MM.1S (cell line): ENCODE results near the gene RHBG.

ENCODE experiments used
- DNase-seq: peaks from one replicate; pipeline ENCODE4 v3.0.0-alpha.2; 2015
- H2AFZ ChIP-seq: fragments of 300-600 bp; sonication (generic); 2 replicates; pipeline ENCODE4 v1.6.0; 2016; ENCODE audit warnings: antibody characterized with exemption, low read length
- H3F3A ChIP-seq: fragments of 300-600 bp; sonication (generic); 2 replicates; pipeline ENCODE4 v1.6.1; 2016; ENCODE audit warnings: mild to moderate bottlenecking, antibody characterized with exemption, low read length, moderate library complexity, mixed read lengths; ENCODE audit not compliant: insufficient read depth
- H3K27ac ChIP-seq: fragments of 300-600 bp; sonication (generic); 2 replicates; pipeline ENCODE4 v1.5.1; 2016; ENCODE audit warnings: mild to moderate bottlenecking, low read length
- H3K27me3 ChIP-seq: fragments of 300-600 bp; sonication (generic); replicated peaks from 2 replicates; pipeline ENCODE4 v1.6.0; 2016; ENCODE audit warnings: low read length; ENCODE audit not compliant: insufficient read depth
- H3K36me3 ChIP-seq: fragments of 300-600 bp; sonication (generic); replicated peaks from 2 replicates; pipeline ENCODE4 v1.6.1; 2016; ENCODE audit warnings: mild to moderate bottlenecking, low read length, mixed read lengths; ENCODE audit not compliant: insufficient read depth
- H3K4me1 ChIP-seq: fragments of 300-600 bp; sonication (generic); 2 replicates; pipeline ENCODE4 v1.6.1; 2016; ENCODE audit warnings: low read length, mixed read lengths
- H3K4me2 ChIP-seq: fragments of 300-600 bp; sonication (generic); 2 replicates; pipeline ENCODE4 v1.6.0; 2016; ENCODE audit warnings: low read depth, low read length
- H3K4me3 ChIP-seq: fragments of 300-600 bp; sonication (generic); 2 replicates; pipeline ENCODE4 v1.5.1; 2016; ENCODE audit warnings: low read length, mixed read lengths
- H3K79me2 ChIP-seq: fragments of 300-600 bp; sonication (generic); 2 replicates; pipeline ENCODE4 v1.6.1; 2016; ENCODE audit warnings: mixed run types, low read length, mixed read lengths
- H3K9ac ChIP-seq: fragments of 300-600 bp; sonication (generic); 2 replicates; pipeline ENCODE4 v1.6.1; 2016; ENCODE audit warnings: low read length, mixed read lengths
- H3K9me2 ChIP-seq: fragments of 300-600 bp; sonication (generic); replicated peaks from 2 replicates; pipeline ENCODE4 v1.6.1; 2016; ENCODE audit warnings: mild to moderate bottlenecking, low read length, mixed read lengths; ENCODE audit not compliant: insufficient read depth
- H3K9me3 ChIP-seq: fragments of 300-600 bp; sonication (generic); replicated peaks from 2 replicates; pipeline ENCODE4 v1.6.1; 2016; ENCODE audit warnings: mild to moderate bottlenecking, low read length, mixed read lengths; ENCODE audit not compliant: insufficient read depth
- H4K20me1 ChIP-seq: fragments of 300-600 bp; sonication (generic); 2 replicates; pipeline ENCODE4 v1.6.1; 2016; ENCODE audit warnings: mild to moderate bottlenecking, low read length, moderate library complexity, mixed read lengths; ENCODE audit not compliant: insufficient read depth
- EZH2 ChIP-seq: fragments of 300-600 bp; sonication (generic); optimal IDR thresholded peaks from 2 replicates; pipeline ENCODE3; 2017; ENCODE audit warnings: low read depth, mild to moderate bottlenecking, antibody characterized with exemption, low read length, mixed read lengths
- EZH2phosphoT487 ChIP-seq: fragments of 300-600 bp; sonication (generic); IDR thresholded peaks from 2 replicates; pipeline ENCODE4 v1.6.1; 2018; ENCODE audit warnings: antibody characterized with exemption, low read length
- TF ChIP-seq, protein P1 (sequence below): fragments of 300-600 bp; sonication (generic); IDR thresholded peaks from 2 replicates; pipeline ENCODE4 v1.5.1; 2016; ENCODE audit warnings: antibody characterized with exemption, low read length, mixed read lengths

The RHBG gene

DNA sequence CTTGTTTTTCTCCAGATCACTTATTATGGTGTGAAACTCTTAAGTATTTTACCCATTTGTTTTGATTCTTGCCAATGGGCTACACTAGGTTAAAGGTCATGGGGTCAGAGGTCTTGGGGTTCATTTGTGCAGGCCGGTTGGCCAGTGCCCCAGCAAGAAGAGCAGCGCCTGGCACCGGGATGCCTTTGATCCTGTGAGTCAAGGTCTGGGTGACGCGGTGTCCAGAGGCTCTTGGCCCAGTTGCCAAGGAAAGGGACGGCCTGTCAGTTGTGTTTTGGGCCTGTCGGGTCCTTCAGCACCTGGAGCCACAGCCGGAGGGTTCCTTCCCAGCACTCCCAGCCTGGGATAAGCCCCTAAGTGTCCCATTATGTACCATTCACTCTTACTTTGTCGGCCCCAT is 25.1 kb downstream of the RHBG start:
- Histone ChIP-seq H3K79me2 (no peaks in the 10 kb centered on the region), H3K36me3 (no peaks in the 10 kb centered on the region), H3K27me3 (peaks cover 40% of the 10 kb centered on the region), H4K20me1 (no peaks in the 10 kb centered on the region), H3K27ac (no peak overlapping the region), H3K9ac (no peak overlapping the region), H3K9me3 (no peaks in the 10 kb centered on the region), H3K4me3 (no peak overlapping the region), H3K4me2 (no peak overlapping the region), H2AFZ (no peak overlapping the region), H3K9me2 (no peaks in the 10 kb centered on the region), H3F3A (no peaks in the 10 kb centered on the region), H3K4me1 (no peaks in the 10 kb centered on the region)
- DNase-seq: no peak
- TF ChIP-seq EZH2 (no peak), EZH2phosphoT487 (no peak)
- TF ChIP-seq, protein P1, sequence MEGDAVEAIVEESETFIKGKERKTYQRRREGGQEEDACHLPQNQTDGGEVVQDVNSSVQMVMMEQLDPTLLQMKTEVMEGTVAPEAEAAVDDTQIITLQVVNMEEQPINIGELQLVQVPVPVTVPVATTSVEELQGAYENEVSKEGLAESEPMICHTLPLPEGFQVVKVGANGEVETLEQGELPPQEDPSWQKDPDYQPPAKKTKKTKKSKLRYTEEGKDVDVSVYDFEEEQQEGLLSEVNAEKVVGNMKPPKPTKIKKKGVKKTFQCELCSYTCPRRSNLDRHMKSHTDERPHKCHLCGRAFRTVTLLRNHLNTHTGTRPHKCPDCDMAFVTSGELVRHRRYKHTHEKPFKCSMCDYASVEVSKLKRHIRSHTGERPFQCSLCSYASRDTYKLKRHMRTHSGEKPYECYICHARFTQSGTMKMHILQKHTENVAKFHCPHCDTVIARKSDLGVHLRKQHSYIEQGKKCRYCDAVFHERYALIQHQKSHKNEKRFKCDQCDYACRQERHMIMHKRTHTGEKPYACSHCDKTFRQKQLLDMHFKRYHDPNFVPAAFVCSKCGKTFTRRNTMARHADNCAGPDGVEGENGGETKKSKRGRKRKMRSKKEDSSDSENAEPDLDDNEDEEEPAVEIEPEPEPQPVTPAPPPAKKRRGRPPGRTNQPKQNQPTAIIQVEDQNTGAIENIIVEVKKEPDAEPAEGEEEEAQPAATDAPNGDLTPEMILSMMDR: no peak

DNA sequence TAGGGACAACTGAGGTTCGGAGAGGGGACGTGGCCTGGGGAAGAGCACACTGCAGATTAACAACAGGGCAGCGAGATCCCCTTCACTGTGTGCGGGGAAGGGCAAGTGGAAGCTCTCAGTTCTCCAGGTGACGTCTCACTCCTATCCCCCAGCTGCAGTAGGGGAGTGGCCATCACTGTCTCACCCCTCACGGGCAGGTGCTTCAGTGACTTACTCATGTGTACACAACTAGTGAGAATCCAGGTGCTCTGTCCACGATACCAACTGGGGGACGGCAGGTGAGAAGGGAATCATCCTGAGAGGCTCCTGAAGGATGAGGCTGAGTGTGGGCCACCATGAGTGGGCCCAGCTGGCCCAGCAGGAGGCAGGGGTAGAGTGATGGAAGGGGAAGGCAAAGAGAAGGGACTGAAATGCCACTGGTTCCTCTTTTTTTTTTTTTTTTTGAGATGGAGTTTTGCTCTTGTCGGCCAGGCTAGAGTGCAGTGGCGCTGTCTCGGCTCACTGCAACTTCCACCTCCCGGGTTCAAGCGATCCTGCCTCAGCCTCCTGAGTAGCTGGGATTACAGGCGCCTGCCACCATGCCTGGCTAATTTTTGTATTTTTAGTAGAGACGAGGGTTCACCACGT is 25.9 kb downstream of the RHBG start:
- Histone ChIP-seq H3K4me3 (no peak overlapping the region), H3K9ac (no peak overlapping the region), H3K9me3 (no peaks in the 10 kb centered on the region), H3K9me2 (no peaks in the 10 kb centered on the region), H3K4me1 (no peaks in the 10 kb centered on the region), H2AFZ (no peak overlapping the region), H3K27ac (no peak overlapping the region), H3K36me3 (no peaks in the 10 kb centered on the region), H3F3A (no peaks in the 10 kb centered on the region), H3K79me2 (no peaks in the 10 kb centered on the region), H4K20me1 (no peaks in the 10 kb centered on the region), H3K27me3 (peaks cover 39% of the 10 kb centered on the region), H3K4me2 (no peak overlapping the region)
- no peak for DNase-seq
- TF ChIP-seq, protein P1: no peak
- no peak for TF ChIP-seq EZH2
- no peak for TF ChIP-seq EZH2phosphoT487

- H3K27me3 ChIP-seq: peaks cover 58% of the 10 kb centered on the region
- H2AFZ ChIP-seq: no peak overlapping the region
- H3F3A ChIP-seq: no peaks in the 10 kb centered on the region
- no peak overlapping the region for H3K9ac ChIP-seq
- no peaks in the 10 kb centered on the region for H3K9me2 ChIP-seq
- H3K4me2 ChIP-seq: no peak overlapping the region
- no peaks in the 10 kb centered on the region for H4K20me1 ChIP-seq
- H3K79me2 ChIP-seq: no peaks in the 10 kb centered on the region
- no peaks in the 10 kb centered on the region for H3K36me3 ChIP-seq
- DNase-seq: no peak
- H3K9me3 ChIP-seq: no peaks in the 10 kb centered on the region
- H3K27ac ChIP-seq: no peak overlapping the region
- no peak for TF ChIP-seq EZH2phosphoT487
- no peak for TF ChIP-seq EZH2
- TF ChIP-seq, protein P1: no peak
- H3K4me3 ChIP-seq: no peak overlapping the region
- H3K4me1 ChIP-seq: no peaks in the 10 kb centered on the region
Observed at GRCh38 chr1:156399355-156400125, 30.5 kb downstream of the RHBG start.
